Ramos (cell line): ENCODE measurements around the gene ARL8A.
"Not testable (repeated sequence)": the region's sequence is repeated elsewhere in the genome, so short reads cannot be mapped to it uniquely, and the experiment has no call there.

Experiments
- in situ Hi-C: fragments of 300-500 bp; cut with MboI; formaldehyde crosslinking; loops from one replicate; pipeline ENCODE4 v1.14.3; 2022; ENCODE audit warnings: low sequenced_read_pairs; ENCODE audit not compliant: unreplicated experiment

The ARL8A gene

DNA sequence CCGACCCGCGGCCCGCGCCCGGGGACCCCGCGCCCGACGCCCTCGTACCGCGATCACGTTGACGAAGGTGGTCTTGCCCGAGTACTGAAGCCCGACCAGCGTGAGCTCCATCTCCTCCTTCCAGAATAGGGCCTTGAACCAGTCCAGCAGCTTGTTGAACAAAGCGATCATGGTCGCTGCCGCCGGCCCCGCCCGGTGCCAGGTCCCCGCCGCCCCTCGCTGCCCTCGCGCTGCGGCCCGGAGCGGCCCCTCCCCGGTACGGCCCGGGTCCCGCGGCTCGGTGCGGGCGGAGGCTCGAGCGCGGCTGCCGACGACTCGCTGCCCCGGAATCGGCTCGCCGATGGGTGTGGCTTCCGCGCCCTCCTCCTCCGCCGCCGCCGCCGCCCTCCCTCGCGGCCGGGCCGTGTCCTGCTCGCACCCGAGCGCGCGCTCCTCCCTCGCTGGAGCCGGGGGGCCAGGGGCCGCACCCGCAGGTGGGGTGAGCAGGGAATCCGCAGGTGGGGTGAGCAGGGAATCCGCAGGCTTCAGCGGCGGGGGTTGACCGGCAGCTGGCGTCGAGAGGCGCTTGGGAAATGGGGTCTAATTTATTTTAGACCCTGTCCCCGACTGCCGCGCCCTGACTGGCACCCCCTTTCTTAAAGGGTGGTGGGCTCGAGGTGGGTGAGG lies at the start of gene ARL8A:
Gene ARL8A, minus strand, starts transcription at position 336 of the 666 bp plus-strand sequence. Its CDS starts 165 bp downstream, at position 171.
- in situ Hi-C loops = no loop called here

DNA sequence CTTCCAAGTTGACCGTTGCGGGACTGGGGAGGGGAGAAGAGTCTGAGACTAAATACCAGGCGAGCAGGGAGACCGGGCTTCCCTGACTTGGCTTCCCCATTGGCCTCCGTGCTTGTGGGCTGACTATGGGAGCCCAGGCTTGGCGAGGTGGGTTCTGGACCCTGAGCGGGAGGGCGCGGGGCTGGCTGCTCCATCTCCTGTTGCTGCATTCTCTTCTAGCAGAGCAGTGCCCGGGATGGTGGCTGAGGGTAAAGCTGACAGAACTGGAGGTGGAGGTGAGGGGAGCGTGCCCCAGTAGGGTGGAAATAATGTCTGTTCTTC lies 49.8 kb upstream of the ARL8A start:
- in situ Hi-C loops = no loop called here

DNA sequence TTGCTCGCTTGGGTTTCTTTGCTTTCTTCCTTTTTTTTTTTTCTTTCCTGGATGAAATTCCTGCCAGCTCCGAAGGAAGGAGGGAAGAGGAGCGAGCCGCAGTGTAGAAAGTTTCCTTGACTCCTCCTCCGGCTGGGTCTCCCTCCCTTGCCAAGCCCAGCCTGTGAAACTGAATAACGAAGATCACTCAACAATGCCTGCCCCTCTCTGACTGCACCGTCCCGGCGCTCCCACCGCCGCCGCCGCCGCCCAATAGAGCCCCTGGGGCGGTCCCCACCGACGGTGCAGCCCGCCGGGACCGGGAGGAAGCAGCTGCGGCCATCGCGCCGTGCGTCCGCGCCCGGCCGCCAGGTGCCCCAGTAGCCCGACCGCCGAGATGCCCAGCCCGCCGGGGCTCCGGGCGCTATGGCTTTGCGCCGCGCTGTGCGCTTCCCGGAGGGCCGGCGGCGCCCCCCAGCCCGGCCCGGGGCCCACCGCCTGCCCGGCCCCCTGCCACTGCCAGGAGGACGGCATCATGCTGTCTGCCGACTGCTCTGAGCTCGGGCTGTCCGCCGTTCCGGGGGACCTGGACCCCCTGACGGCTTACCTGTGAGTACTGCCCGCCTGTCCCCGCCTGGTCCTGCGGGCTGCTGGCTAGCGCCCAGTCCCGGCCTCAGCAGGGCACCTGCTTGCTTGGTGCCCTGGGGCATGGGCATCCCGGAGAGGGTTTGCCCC lies 49.2 kb upstream of the ARL8A start, which contains the start of gene LGR6:
Gene LGR6, plus strand, starts transcription at position 186 of the 714 bp plus-strand sequence. Its CDS starts 191 bp downstream, at position 377.
- in situ Hi-C loops = no loop called here

DNA sequence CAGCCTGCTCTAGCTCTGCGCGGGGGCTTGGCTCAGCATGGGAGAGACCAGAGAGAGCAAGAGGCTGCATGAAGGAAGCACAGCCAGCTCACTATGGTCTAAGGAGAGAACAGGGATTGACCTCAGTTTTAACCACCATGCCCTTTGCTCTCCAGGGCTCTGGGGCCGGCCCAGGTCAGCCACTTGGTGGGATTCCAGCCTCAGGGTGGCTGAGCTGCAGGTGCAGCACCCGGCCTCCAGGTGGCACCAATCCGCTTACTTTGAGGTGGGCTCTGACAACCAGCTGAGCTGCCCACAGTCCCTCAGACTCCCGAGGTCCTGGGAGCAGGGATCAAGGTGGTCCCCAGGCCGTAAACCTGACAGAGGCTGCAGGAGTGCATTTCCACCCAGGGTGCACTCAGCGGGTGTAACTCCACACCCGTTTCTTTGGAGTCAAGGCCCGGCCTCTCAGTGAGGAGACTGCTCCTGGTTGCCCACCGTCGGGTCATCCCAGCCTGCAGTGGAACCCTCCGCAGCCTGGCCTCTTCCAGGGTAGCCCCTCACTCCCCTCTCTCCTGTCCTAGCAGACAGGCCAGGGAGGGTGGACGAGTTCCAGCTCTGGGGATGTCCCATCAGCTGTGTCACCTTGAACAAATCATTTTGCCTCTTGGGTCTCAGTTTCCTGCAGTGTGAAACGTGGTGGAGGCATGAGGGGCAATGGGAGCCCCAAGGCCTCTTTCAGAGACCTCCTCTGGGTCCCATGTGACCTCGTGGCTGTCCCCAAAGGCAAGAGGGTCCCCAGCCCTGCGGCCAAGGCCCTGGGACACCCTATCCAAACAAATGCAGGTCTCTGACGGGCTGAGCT lies 48.5 kb upstream of the ARL8A start:
- in situ Hi-C loops = no loop called here

DNA sequence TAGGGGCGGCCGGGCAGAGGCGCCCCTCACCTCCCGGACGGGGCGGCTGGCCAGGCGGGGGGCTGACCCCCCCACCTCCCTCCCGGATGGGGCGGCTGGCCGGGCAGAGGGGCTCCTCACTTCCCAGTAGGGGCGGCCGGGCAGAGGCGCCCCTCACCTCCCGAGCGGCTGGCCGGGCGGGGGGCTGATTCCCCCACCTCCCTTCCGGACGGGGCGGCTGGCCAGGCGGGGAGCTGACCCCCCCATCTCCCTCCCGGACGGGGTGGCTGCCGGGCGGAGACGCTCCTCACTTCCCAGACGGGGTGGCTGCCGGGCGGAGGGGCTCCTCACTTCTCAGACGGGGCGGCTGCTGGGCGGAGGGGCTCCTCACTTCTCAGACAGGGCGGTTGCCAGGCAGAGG lies 46.9 kb upstream of the ARL8A start:
- in situ Hi-C loops = not testable (repeated sequence)

DNA sequence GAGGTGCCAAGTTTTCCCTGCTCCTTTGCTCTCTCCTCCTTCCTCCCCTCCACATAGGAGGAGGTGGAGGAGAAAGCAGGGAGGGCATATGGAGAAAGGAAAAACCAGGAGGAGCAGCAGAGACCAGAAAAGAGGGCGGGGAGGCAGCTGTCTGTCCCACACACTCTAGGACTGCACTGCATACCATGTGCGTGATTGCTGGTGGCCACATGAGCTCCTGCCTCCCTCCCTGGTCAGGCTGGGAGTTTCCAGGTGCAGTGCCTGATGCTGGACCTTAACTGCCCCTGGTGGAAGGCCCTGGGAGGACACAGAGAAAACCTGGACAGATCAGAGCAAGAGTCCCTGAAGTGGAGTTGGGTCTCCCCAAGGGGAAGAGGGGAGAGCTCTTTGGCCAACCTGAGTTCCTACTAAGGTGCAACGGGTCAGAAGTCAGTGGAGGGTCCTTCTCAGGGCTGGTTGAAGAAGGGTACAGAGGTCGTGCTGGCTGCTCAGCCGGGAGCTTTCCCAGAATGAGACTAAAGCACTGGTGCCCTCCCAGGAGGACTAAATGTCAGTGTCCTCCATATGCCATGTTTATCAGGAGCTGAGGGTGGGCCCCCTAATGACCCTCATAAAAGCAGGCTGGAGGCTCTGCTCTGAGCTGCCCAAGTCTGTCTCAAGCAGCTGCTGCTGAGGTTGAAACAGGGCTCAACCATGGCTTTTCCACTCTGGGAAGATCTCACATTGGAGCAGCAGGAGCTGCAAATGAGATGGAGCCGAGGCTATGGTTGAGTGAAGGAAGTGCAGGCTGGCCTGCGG lies 45.6 kb upstream of the ARL8A start:
- in situ Hi-C loops = loop anchor here (5.0 kb wide), 1 partner anchor 122 kb away; no protein-coding TSS in a partner anchor

DNA sequence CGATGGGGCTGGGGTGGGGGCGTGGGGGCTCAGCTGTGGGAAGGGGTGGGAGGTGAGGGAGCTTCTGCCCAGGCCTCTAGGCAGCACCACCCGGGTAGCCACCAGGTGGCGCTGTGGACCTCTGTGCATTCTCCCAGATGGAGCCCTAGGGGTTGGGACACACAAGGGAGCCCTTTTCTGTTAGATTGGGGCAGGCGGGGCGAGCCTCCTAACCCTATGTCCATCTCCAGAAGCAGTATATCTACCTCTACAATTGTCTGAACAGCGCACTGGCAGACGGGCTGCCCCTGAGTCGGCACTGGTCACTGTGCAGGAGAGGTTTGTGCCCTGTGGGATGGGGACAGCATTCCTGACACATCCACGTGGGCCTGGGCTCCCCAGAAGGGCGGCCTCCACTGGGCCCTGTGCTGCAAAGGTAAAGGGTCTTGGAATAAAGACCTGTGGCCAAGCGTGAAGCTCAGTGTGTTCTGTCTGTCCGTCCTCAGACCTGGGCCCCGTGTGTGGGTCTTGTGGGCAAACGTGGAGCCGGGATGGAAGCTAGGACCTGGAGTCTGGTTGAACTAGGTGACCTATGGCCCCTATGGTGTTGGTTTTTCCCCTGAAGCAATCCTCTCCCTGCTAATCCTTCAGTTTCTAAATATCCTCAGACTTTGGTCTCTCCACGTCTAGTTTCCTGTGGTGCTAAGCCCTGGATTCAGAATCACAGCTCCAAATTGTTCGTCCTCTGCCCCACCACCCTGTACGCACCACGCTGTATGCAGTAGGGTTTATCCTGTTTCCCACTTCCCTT lies 44.7 kb upstream of the ARL8A start:
- in situ Hi-C loops = loop anchor here (5.0 kb wide), 1 partner anchor 123 kb away; no protein-coding TSS in a partner anchor

DNA sequence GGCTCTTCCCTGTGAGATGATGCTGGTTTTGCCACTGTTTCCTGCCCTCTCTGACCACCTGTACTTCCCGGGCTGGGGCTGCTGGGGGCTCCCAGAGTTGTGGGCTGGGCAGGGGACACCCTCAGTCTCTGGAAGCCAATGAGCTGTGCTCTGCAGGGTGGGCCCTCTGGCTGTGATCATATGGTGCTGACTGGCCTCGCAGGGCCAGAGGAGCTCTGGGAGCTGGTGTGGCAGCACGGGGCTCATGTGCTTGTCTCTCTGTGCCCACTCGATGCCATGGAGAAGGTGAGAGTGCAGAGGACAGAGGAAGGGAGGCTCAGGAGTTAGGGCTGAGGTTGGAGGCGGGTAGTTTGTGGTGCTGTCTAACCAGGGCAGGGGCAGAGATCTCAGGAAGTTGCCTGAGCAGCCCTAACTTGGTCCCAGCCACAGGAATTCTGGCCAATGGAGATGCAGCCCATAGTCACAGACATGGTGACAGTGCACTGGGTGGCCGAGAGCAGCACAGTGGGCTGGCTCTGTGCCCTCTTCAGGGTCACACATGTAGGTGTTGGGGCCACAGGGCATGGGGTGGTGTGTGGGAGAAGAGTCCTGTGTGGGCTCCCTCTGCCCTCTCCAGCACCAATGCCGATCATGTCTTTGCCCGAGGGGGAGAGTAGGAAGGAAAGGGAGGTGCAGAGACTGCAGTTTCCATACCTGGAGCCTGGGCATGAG lies 43.3 kb upstream of the ARL8A start:
- in situ Hi-C loops = loop anchor here (5.0 kb wide), 1 partner anchor 124 kb away; no protein-coding TSS in a partner anchor

DNA sequence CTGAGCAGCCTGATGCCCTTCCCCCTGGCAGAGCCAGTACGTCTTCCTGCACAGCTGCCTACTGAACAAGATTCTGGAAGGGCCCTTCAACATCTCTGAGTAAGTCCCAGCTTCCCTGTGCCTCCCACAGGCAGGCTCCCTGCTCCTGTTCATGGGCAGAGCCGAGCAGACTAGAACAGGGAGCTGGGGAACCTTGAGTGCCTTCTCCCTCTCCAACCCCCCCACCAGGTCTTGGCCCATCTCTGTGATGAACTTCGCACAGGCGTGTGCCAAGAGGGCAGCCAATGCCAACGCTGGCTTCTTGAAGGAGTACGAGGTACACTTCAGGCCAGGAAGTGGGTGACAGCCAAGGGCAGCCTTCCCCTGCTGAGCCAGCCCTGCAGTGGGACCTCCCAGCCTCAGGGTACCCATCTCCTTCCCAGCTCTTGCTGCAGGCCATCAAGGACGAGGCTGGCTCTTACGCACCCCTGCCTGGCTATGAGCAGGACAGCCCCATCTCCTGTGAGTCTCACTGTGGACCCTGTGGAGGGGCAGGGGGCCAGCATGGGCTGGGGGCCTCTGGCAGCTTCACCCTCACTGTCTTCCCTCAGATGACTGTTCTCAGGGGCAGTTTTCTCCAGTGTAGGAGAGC lies 42.6 kb upstream of the ARL8A start:
- in situ Hi-C loops = loop anchor here (5.0 kb wide), 1 partner anchor 125 kb away; no protein-coding TSS in a partner anchor

DNA sequence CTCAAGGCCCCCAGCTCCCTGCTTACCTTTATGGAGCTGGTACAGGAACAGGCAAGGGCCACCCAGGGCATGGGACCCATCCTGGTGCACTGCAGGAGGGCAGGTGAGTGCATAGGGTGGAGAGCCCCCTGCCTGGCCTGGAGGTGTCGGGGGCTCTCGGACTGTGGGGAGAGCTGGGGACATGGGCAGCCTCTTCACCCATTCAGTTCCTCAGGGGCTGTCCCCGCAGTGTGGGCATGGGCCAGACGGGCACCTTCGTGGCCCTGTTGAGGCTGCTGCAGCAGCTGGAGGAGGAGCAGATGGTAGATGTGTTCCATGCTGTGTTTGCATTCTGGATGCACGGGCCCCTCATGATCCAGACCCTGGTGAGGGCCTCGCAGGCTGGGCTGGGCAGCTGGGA lies 41.8 kb upstream of the ARL8A start:
- in situ Hi-C loops = loop anchor here (5.0 kb wide), 1 partner anchor 126 kb away; no protein-coding TSS in a partner anchor

DNA sequence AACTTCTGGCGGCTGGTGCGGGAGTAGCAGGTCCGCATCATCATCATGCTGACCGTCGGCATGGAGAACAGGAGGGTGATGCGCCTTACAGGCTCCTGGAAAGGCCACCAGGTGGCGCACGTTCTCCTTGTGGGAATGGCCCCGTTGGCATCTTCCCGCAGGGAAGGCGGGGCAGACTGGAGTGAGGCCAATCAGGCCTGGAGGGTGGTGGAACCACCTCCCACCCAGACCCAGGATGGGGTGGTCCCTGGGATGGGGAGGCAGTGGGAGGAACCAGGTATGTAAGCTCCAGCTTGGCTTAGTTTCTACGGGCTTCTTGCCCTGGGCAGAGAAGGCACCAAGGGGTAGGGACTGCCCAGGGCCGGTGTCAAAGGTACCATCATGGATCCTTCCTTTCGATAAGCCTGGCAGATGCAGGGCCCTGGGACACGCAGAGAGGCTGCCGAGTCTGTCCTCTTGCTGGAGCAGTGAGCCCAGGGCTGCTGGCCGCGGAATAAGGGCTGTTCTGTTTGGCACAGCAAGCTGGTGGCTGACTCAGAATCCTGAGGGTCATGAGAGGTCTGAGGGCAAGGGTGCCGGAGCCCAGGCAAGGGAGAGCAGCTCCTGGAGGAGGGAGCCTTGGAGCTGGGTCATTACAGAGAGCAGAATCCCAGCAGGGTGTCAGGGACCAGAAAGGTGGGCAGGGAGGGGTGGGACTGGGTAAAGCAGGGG lies 40.4 kb upstream of the ARL8A start:
- in situ Hi-C loops = loop anchor here (5.0 kb wide), 1 partner anchor 127 kb away; no protein-coding TSS in a partner anchor

DNA sequence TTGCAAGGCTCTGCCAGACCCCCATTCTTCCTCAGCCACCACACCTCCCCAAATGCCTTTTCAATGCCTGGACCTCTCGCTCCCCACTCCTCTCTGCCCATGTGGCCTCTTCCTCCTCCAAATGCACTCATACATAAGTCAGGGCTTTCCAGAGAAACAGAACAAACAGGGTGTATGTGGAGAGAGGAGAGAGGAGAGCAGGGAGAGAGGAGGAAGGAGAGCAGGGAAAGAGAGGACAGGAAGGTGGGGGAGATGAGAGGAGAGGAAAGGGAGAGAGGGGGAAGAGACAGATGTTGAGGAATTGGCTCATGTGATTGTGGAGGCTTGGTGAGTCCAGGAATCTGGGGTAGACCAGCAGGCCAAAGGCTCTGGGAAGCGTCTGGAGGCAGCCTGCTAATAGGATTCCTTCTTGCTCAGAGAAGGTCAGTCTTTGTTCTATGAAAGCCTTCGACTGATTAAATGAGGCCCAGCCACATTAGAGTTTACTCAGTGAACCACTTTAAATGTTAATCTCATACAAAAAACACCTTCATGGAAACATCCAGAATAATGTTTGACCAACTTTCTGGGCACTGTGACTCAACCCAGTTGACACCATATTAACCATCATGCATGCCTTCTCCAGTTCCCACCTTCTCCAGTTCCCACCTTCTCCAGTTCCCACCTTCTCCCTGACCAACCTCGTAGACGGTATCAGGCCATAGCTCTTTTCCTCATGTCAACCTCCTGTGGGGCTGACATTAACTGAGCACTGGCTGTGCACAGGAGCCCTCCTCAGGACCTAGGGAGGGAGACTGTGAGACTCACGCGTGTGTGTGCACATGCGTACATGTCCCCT lies 37.7 kb upstream of the ARL8A start:
- in situ Hi-C loops = no loop called here

DNA sequence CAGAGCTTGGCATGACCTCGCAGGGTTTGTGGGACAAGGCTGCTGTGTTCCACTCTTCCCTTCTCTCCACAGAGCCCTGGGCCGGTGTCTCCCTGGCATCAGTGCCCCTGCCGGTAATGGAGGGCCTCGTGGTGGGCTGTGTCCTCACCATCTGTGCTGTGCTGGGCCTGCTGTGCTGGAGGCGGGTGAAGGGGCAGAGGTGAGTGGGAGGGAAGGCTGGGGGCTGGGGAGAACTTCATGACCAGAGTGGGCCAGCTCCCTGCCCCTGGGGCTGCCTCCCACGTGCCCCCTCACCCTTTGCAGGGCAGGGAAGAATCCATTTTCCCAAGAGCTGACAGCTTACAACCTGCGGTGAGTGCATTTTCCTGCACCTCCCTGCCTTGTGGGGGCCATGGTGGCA lies 37.0 kb upstream of the ARL8A start:
- in situ Hi-C loops = no loop called here

DNA sequence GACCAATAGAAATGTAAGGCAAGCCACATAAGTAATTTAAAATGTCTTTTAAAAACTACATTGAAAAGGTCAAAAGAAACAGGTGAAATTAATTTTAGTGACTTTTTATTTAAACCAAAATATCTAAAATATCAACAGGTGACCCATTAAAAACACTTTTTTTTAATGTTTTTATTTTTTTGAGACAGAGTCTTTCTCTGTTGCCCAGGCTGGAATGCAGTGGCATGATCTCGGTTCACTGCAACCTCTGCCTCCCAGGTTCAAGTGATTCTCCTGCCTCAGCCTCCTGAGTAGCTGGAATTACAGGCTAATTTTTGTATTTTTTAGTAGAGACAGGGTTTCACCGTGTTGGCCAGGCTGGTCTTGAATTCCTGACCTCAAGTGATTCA lies 36.2 kb upstream of the ARL8A start:
- in situ Hi-C loops = not testable (repeated sequence)

DNA sequence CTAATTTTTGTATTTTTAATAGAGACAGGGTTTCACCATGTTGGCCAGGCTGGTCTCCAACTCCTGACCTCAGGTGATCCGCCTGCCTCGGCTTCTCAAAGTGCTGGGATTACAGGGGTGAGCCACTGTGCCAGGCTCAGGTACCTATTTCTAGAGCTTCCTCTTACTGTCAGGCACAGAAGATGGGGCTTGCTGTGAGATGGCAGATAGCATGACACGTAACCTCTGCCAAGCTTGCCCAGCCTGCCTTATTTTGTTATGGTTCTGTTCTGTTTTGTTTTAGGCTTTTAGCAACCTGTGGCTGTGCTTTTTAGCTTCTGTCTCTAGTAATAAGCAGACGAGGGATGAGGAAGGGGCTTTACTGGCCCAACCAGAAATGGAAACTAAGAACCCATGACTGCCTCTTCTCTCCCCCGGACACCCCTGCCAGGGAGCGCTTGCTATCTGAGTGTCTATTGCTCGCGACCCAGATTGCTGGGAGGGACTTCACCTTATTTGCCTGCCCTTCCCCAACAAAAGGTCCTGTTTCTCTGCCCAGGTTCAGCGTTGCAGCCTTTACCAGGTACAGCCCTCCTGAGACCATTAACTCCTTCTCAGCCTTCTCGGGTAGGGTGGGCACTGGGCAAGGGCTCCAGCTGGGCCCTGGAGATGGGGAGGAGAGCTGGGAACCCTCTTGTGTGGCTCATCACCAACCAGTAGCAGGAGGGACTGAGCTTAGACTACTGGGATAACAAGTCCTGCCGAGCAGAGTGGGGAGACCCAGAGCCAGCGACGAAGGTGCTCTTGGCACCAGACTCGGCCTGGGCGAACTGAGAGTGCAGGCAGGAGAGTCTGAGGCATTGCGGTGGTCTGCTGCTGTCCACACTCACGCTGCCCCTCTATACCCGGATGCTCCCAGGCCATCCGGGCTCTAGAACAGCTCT lies 35.6 kb upstream of the ARL8A start:
- in situ Hi-C loops = no loop called here
